H9 (cell line): ENCODE results near the gene ASTN1. TPM values are rescaled to one million over a fixed set of nuclear protein-coding genes. Genes with fewer than 3 reads are reported as not detected.

Experiments
- DNase-seq: peaks from one replicate; pipeline ENCODE4 v3.0.0-alpha.2; 2017
- H2AFZ ChIP-seq: one replicate; pipeline ENCODE4 v1.6.1; 2013; ENCODE audit warnings: mild to moderate bottlenecking, low read length, control low read depth, moderate library complexity
- H2AK5ac ChIP-seq: 2 replicates; pipeline ENCODE4 v1.6.1; 2013; ENCODE audit warnings: low read length, control low read depth, mixed read lengths; ENCODE audit not compliant: insufficient read length
- H2BK120ac ChIP-seq: one replicate; pipeline ENCODE4 v1.6.1; 2013; ENCODE audit warnings: low read depth, mild to moderate bottlenecking, low read length, control low read depth, inconsistent platforms; ENCODE audit not compliant: poor library complexity, severe bottlenecking
- H2BK12ac ChIP-seq: 2 replicates; pipeline ENCODE4 v1.6.1; 2013; ENCODE audit warnings: low read length, control low read depth, mixed read lengths, low read depth; ENCODE audit not compliant: insufficient read length
- H2BK15ac ChIP-seq: 2 replicates; pipeline ENCODE4 v1.6.1; 2013; ENCODE audit warnings: low read depth, low read length, control low read depth
- H2BK20ac ChIP-seq: one replicate; pipeline ENCODE4 v1.6.1; 2013; ENCODE audit warnings: low read depth, mild to moderate bottlenecking, low read length, control low read depth, inconsistent platforms; ENCODE audit not compliant: poor library complexity, severe bottlenecking
- H2BK5ac ChIP-seq: 2 replicates; pipeline ENCODE4 v1.6.1; 2013; ENCODE audit warnings: low read length, control low read depth, mixed read lengths; ENCODE audit not compliant: insufficient read length
- H3K14ac ChIP-seq: 2 replicates; pipeline ENCODE4 v1.6.1; 2013; ENCODE audit warnings: low read length, control low read depth; ENCODE audit not compliant: insufficient read depth
- H3K18ac ChIP-seq: 2 replicates; pipeline ENCODE4 v1.6.1; 2013; ENCODE audit warnings: low read depth, mild to moderate bottlenecking, mixed read lengths, low read length, control low read depth; ENCODE audit not compliant: insufficient read length
- H3K23ac ChIP-seq: 2 replicates; pipeline ENCODE4 v1.6.1; 2013; ENCODE audit warnings: low read length, control low read depth, mixed read lengths, low read depth; ENCODE audit not compliant: insufficient read length
- H3K23me2 ChIP-seq: 2 replicates; pipeline ENCODE4 v1.6.1; 2013; ENCODE audit warnings: low read depth, mild to moderate bottlenecking, mixed read lengths, low read length, control low read depth; ENCODE audit not compliant: insufficient read length, poor library complexity, severe bottlenecking
- H3K27ac ChIP-seq: 2 replicates; pipeline ENCODE4 v1.5.1; 2013; ENCODE audit warnings: low read length, control low read depth, mixed read lengths, low read depth; ENCODE audit not compliant: insufficient read length
- H3K27me3 ChIP-seq: 2 replicates; pipeline ENCODE4 v1.6.1; 2013; ENCODE audit warnings: low read length, control low read depth, inconsistent platforms; ENCODE audit not compliant: insufficient read depth
- H3K4ac ChIP-seq: 2 replicates; pipeline ENCODE4 v1.6.1; 2013; ENCODE audit warnings: low read depth, mild to moderate bottlenecking, control low read depth, inconsistent platforms, low read length, moderate library complexity
- H3K4me1 ChIP-seq: 2 replicates; pipeline ENCODE4 v1.6.1; 2013; ENCODE audit warnings: low read length, control low read depth, inconsistent platforms; ENCODE audit not compliant: insufficient read depth
- H3K4me2 ChIP-seq: 2 replicates; pipeline ENCODE4 v1.6.1; 2013; ENCODE audit warnings: low read length, control low read depth, mixed read lengths; ENCODE audit not compliant: insufficient read length, insufficient read depth
- H3K56ac ChIP-seq: 2 replicates; pipeline ENCODE4 v1.6.1; 2013; ENCODE audit warnings: low read depth, mild to moderate bottlenecking, mixed read lengths, low read length, control low read depth; ENCODE audit not compliant: insufficient read length
- H3K79me1 ChIP-seq: 2 replicates; pipeline ENCODE4 v1.6.1; 2013; ENCODE audit warnings: low read depth, mild to moderate bottlenecking, moderate library complexity, low read length, control low read depth, inconsistent platforms; ENCODE audit not compliant: insufficient read depth, poor library complexity, severe bottlenecking
- H3K79me2 ChIP-seq: 2 replicates; pipeline ENCODE4 v1.6.1; 2013; ENCODE audit warnings: low read length, control low read depth, inconsistent platforms; ENCODE audit not compliant: insufficient read depth
- H3K9ac ChIP-seq: 2 replicates; pipeline ENCODE4 v1.6.1; 2013; ENCODE audit warnings: low read length, control low read depth, mixed read lengths; ENCODE audit not compliant: insufficient read length; ENCODE audit errors: extremely low read depth
- H3K9me3 ChIP-seq: one replicate; pipeline ENCODE4 v1.6.1; 2013; ENCODE audit warnings: low read depth, low read length, inconsistent platforms; ENCODE audit not compliant: control insufficient read depth
- H3T11ph ChIP-seq: one replicate; pipeline ENCODE4 v1.6.1; 2013; ENCODE audit warnings: mild to moderate bottlenecking, low read length, control low read depth, inconsistent platforms
- H4K20me1 ChIP-seq: one replicate; pipeline ENCODE4 v1.6.1; 2013; ENCODE audit not compliant: control insufficient read depth, insufficient read length, insufficient read depth
- H4K5ac ChIP-seq: 2 replicates; pipeline ENCODE4 v1.6.1; 2013; ENCODE audit warnings: low read depth, mild to moderate bottlenecking, mixed read lengths, low read length, control low read depth; ENCODE audit not compliant: insufficient read length
- H4K8ac ChIP-seq: replicated peaks from 2 replicates; pipeline ENCODE4 v1.6.1; 2013; ENCODE audit warnings: low read length, control low read depth, mixed read lengths, low read depth; ENCODE audit not compliant: insufficient read length
- H4K91ac ChIP-seq: 2 replicates; pipeline ENCODE4 v1.6.1; 2013; ENCODE audit warnings: low read depth, mild to moderate bottlenecking, moderate library complexity, mixed read lengths, low read length, control low read depth; ENCODE audit not compliant: insufficient read length
- H3K27ac Mint-ChIP-seq, 3 experiments: 2 replicates in 2 of 3; 3 replicates in 1 of 3; pipeline ENCODE4 v1.8.0; 2020 to 2021; ENCODE audit warnings: mixed read lengths in 3 of 3, mild to moderate bottlenecking in 1 of 3, moderate library complexity in 1 of 3
- H3K27me3 Mint-ChIP-seq: 2 replicates; pipeline ENCODE4 v1.8.0; 2021; ENCODE audit warnings: low read depth, mild to moderate bottlenecking, moderate library complexity, mixed read lengths
- H3K36me3 Mint-ChIP-seq, 3 experiments: 2 replicates in 2 of 3; 3 replicates in 1 of 3; pipeline ENCODE4 v1.8.0; 2020 to 2021; ENCODE audit warnings: low read depth in 3 of 3, mixed read lengths in 3 of 3; ENCODE audit not compliant: insufficient read depth in 1 of 3
- H3K4me1 Mint-ChIP-seq, 2 experiments: 2 replicates each; pipeline ENCODE4 v1.8.0; 2020; ENCODE audit warnings: mixed read lengths in 2 of 2
- H3K4me3 Mint-ChIP-seq, 2 experiments: 2 replicates in 1 of 2; 3 replicates in 1 of 2; pipeline ENCODE4 v1.8.0; 2020 to 2021; ENCODE audit warnings: mild to moderate bottlenecking in 2 of 2, mixed read lengths in 2 of 2, moderate library complexity in 1 of 2
- H3K9me3 Mint-ChIP-seq, 2 experiments: 2 replicates in 1 of 2; 3 replicates in 1 of 2; pipeline ENCODE4 v1.8.0; 2020; ENCODE audit warnings: mild to moderate bottlenecking in 2 of 2, mixed read lengths in 2 of 2, moderate library complexity in 1 of 2
- CTCF ChIP-seq: fragments of 200-600 bp; sonication (generic); conservative IDR thresholded peaks from 3 replicates; pipeline ENCODE4 v1.8.0; 2021; ENCODE audit warnings: antibody characterized with exemption, mild to moderate bottlenecking
- WGBS: extraction: QIAGEN DNeasy Blood & Tissue Kit; methylation state at CpG from one replicate; pipeline ENCODE4 v1.1.7; 2013; ENCODE audit warnings: missing lambda C conversion rate, low lambda C conversion rate, mixed read lengths; ENCODE audit not compliant: insufficient read length; ENCODE audit errors: extremely low coverage; 5-methylcytosine and 5-hydroxymethylcytosine counted together
- total RNA-seq: library from RNA; stranded (reverse); gene quantifications from 2 replicates; pipeline ENCODE4 v1.2.1, GENCODE V29; 2021

The ASTN1 gene
- total RNA-seq, 1 experiment from 2014 or later: 0.98 TPM

GRCh38 chr1:176877557-176877956, 287.0 kb downstream of the ASTN1 start:
- Histone ChIP-seq H3T11ph (no peak overlapping the region), H4K8ac (no peak overlapping the region), H3K9ac (no peak overlapping the region), H3K23ac (no peak overlapping the region), H3K14ac (no peak overlapping the region), H4K91ac (no peak overlapping the region), H3K23me2 (no peaks in the 10 kb centered on the region), H3K9me3 (no peaks in the 10 kb centered on the region), H3K4me2 (no peak overlapping the region), H2BK120ac (no peak overlapping the region), H2BK15ac (no peak overlapping the region), H3K27me3 (no peaks in the 10 kb centered on the region), H3K56ac (no peak overlapping the region), H3K4ac (no peak overlapping the region), H2AFZ (no peak overlapping the region), H4K20me1 (no peaks in the 10 kb centered on the region), H4K5ac (no peak overlapping the region), H2AK5ac (no peak overlapping the region), H3K18ac (no peak overlapping the region), H3K79me2 (no peaks in the 10 kb centered on the region), H3K4me1 (no peaks in the 10 kb centered on the region), H3K27ac (no peak overlapping the region), H2BK5ac (no peak overlapping the region), H3K79me1 (no peaks in the 10 kb centered on the region), H2BK20ac (no peak overlapping the region), H2BK12ac (no peak overlapping the region)
- no CpG with 5 or more reads among the region's 3 CpGs for WGBS
- no peak for DNase-seq
- 0 out of 4 replicates have a peak, but pooled peaks cover 2% of the 10 kb centered on the region in 2 experiments for H3K4me1 Mint-ChIP-seq
- peaks cover 1% of the 10 kb centered on the region; the same call in 1 of the 2 replicates for H3K27me3 Mint-ChIP-seq
- no peak overlapping the region for H3K4me3 Mint-ChIP-seq
- no peaks in the 10 kb centered on the region; a peak in 1 of 7 replicates for H3K36me3 Mint-ChIP-seq
- H3K27ac Mint-ChIP-seq: no peak overlapping the region
- TF ChIP-seq CTCF: no peak
- no peaks in the 10 kb centered on the region for H3K9me3 Mint-ChIP-seq
